ENCODE measurements around the gene ERCC6L2.

GRCh38 chr9:95879591-95879990, 4.1 kb downstream of the ERCC6L2 start:
- no peak for TF ChIP-seq JUND (IDR thresholded peaks at IDR 0.05)
- no peak for TF ChIP-seq POLR2A (IDR thresholded peaks at IDR 0.05; ENCODE audit: borderline replicate concordance, extremely low read depth, insufficient read depth, insufficient read length)
- no peak for TF ChIP-seq ZBTB33 (IDR thresholded peaks at IDR 0.05; ENCODE audit: extremely low read depth, insufficient replicate concordance, low read length)
- TF ChIP-seq SP1 (IDR thresholded peaks at IDR 0.05; ENCODE audit: low read depth): no peak
- TF ChIP-seq CTCF (IDR thresholded peaks at IDR 0.05 in 2 of 3, conservative IDR thresholded peaks at IDR 0.05 in 1 of 3; ENCODE audit: borderline replicate concordance in 1 of 3, insufficient read depth in 1 of 3, low read depth in 2 of 3, low read length in 2 of 3): no peak
- no peak for TF ChIP-seq ZNF274 (IDR thresholded peaks at IDR 0.05; ENCODE audit: low read depth, low read length)
- no peak for TF ChIP-seq EZH2 (IDR thresholded peaks at IDR 0.05)
- no peak for TF ChIP-seq SRF (IDR thresholded peaks at IDR 0.05; ENCODE audit: low read depth)
- TF ChIP-seq RAD21 (IDR thresholded peaks at IDR 0.05; ENCODE audit: low read depth): no peak
- no peak for TF ChIP-seq EZH2phosphoT487 (IDR thresholded peaks at IDR 0.05; ENCODE audit: borderline replicate concordance)
